ENCODE measurements around the gene INTS12.

DNA sequence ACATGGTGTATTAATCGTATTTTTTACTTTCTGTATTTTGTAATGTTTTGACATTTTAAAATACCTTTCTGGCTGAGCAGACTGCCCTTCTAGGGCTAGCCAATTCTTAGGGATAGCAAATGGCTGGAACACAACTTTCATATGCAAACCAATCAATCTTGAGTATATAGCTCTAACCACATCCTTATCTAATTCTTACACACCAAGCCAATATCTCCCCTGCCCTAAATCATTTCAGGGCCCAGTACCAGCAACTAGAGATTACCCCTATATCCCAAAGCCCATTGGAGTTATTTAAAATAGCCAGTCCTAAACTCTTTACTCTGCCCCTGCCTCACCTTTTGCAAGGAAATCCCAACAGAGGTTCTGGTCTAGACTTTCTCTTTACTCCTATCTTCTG lies 58.3 kb downstream of the INTS12 start:
- TF ChIP-seq, protein P1, sequence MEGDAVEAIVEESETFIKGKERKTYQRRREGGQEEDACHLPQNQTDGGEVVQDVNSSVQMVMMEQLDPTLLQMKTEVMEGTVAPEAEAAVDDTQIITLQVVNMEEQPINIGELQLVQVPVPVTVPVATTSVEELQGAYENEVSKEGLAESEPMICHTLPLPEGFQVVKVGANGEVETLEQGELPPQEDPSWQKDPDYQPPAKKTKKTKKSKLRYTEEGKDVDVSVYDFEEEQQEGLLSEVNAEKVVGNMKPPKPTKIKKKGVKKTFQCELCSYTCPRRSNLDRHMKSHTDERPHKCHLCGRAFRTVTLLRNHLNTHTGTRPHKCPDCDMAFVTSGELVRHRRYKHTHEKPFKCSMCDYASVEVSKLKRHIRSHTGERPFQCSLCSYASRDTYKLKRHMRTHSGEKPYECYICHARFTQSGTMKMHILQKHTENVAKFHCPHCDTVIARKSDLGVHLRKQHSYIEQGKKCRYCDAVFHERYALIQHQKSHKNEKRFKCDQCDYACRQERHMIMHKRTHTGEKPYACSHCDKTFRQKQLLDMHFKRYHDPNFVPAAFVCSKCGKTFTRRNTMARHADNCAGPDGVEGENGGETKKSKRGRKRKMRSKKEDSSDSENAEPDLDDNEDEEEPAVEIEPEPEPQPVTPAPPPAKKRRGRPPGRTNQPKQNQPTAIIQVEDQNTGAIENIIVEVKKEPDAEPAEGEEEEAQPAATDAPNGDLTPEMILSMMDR (IDR thresholded peaks at IDR 0.05; ENCODE audit: low read length): no peak
- TF ChIP-seq EZH2 (optimal IDR thresholded peaks at IDR 0.05; ENCODE audit: low read depth, low read length): no peak
